Gastrocnemius medialis (tissue), 4 donors: ENCODE results near the gene NOL9. TPM values are rescaled to one million over a fixed set of nuclear protein-coding genes. Genes with fewer than 3 reads are reported as not detected.

Experiments
- ATAC-seq, 2 donors: fragments of 150-250 bp; one replicate each; pipeline ENCODE4 v1.9.1; 2016
- DNase-seq, 2 donors: peaks; one replicate each; pipeline ENCODE4 v3.0.0-alpha.2; 2019
- H3K27ac ChIP-seq, 4 donors: fragments of 200-600 bp; sonication (generic); 1 replicate in 1 of 4; 2 replicates in 3 of 4; pipeline ENCODE4 v1.5.1; 2016 to 2018; ENCODE audit warnings: mild to moderate bottlenecking in 2 of 4, moderate library complexity in 1 of 4
- H3K27me3 ChIP-seq, 3 donors: fragments of 200-600 bp; sonication (generic) in 2 of 3; 1 replicate in 1 of 3; 2 replicates in 2 of 3; pipeline versions ENCODE4 v1.5.1 to v1.6.0; 2016 to 2019; ENCODE audit warnings: mild to moderate bottlenecking in 1 of 3, moderate library complexity in 1 of 3
- H3K36me3 ChIP-seq, 2 donors: fragments of 200-600 bp; sonication (generic) in 1 of 2; one replicate each; pipeline ENCODE4 v1.5.1; 2017 to 2018
- H3K4me1 ChIP-seq, 2 donors: fragments of 200-600 bp; sonication (generic) in 1 of 2; one replicate each; pipeline ENCODE4 v1.5.1; 2016 to 2017; ENCODE audit warnings: mild to moderate bottlenecking in 2 of 2
- H3K4me3 ChIP-seq, 4 donors: fragments of 200-600 bp; sonication (generic) in 3 of 4; 1 replicate in 1 of 4; 2 replicates in 3 of 4; pipeline ENCODE4 v1.5.1; 2016 to 2019; ENCODE audit warnings: mild to moderate bottlenecking in 2 of 4
- H3K9me3 ChIP-seq, 3 donors: fragments of 200-600 bp; sonication (generic) in 2 of 3; 1 replicate in 1 of 3; 2 replicates in 2 of 3; pipeline ENCODE4 v1.5.1; 2016 to 2019
- CTCF ChIP-seq, 5 experiments: fragments of 450-650 bp in 3 of 5; fragments of 200-600 bp in 2 of 5; sonication (generic) in 2 of 5; IDR thresholded peaks in 4 of 5; conservative IDR thresholded peaks in 1 of 5; 1 replicate in 4 of 5; 2 replicates in 1 of 5; pipeline ENCODE4 v1.5.1; 2016 to 2019; ENCODE audit warnings: antibody characterized with exemption in 5 of 5, mild to moderate bottlenecking in 3 of 5, moderate library complexity in 3 of 5
- POLR2A ChIP-seq, 2 donors: fragments of 450-650 bp; IDR thresholded peaks; one replicate each; pipeline ENCODE4 v1.6.1; 2017; ENCODE audit warnings: antibody characterized with exemption in 2 of 2, mild to moderate bottlenecking in 2 of 2, moderate library complexity in 2 of 2
- in situ Hi-C, 4 donors: fragments of 200-750 bp; cut with MboI; loops; one replicate each; pipeline versions ENCODE4 v1.15.0 to v1.8.0; 2017; ENCODE audit warnings: low sequenced_read_pairs in 4 of 4
- intact Hi-C: fragments of 100-400 bp; cut with DNase I; formaldehyde crosslinking; loops from one replicate; pipeline ENCODE4 v1.15.1; 2023; ENCODE audit warnings: low total_unique reads
- total RNA-seq, 4 donors: library from RNA; depleted of rRNA; stranded (reverse); fragments of >200 nt; gene quantifications; one replicate each; pipeline versions ENCODE4 v1.1.0 to v1.2.3, GENCODE V29; 2016

The NOL9 gene
- total RNA-seq, 4 donors from 2014 or later, result 13.6 to 33.0 (median 21.9) TPM

GRCh38 chr1:6507037-6507428, 47.3 kb downstream of the NOL9 start:
- no peak overlapping the region for H3K27ac ChIP-seq

GRCh38 chr1:6506210-6507036, 47.9 kb downstream of the NOL9 start:
- peaks cover 11 to 14% of the 10 kb centered on the region in 2 donors for H3K4me1 ChIP-seq
- DNase-seq (no peak), ATAC-seq (no peak)

More at GRCh38 chr1:6507037-6507428, 47.3 kb downstream of the NOL9 start:
- ATAC-seq (peak in 1 of 2 donors; percentile 31), DNase-seq (no peak)
- intact Hi-C loops, result no loop called here
- Histone ChIP-seq H3K4me3 (no peak overlapping the region), H3K9me3 (no peaks in the 10 kb centered on the region), H3K27me3 (no peaks in the 10 kb centered on the region), H3K4me1 (peaks cover 5 to 8% of the 10 kb centered on the region in 2 donors), H3K36me3 (no peaks in the 10 kb centered on the region)
- TF ChIP-seq CTCF (IDR thresholded peaks at IDR 0.05 in 4 of 5, conservative IDR thresholded peaks at IDR 0.05 in 1 of 5) (no peak), POLR2A (IDR thresholded peaks at IDR 0.05) (no peak)
- in situ Hi-C loops, result no loop called here

GRCh38 chr1:6505367-6506209, 48.7 kb downstream of the NOL9 start:
- no peak overlapping the region for H3K4me3 ChIP-seq
- peaks cover 14 to 19% of the 10 kb centered on the region in 2 donors for H3K4me1 ChIP-seq
- H3K27ac ChIP-seq, result no peak overlapping the region
- no peaks in the 10 kb centered on the region for H3K27me3 ChIP-seq
- no peaks in the 10 kb centered on the region for H3K36me3 ChIP-seq
- no peak for DNase-seq
- no peaks in the 10 kb centered on the region for H3K9me3 ChIP-seq
- in situ Hi-C loops, result no loop called here
- intact Hi-C loops, result no loop called here
- TF ChIP-seq CTCF (IDR thresholded peaks at IDR 0.05 in 4 of 5, conservative IDR thresholded peaks at IDR 0.05 in 1 of 5) (no peak), POLR2A (IDR thresholded peaks at IDR 0.05) (no peak)
- no peak for ATAC-seq

More at GRCh38 chr1:6506210-6507036, 47.9 kb downstream of the NOL9 start:
- H3K4me3 ChIP-seq, result no peak overlapping the region
- H3K36me3 ChIP-seq, result no peaks in the 10 kb centered on the region
- intact Hi-C loops (no loop called here), in situ Hi-C loops (no loop called here)
- H3K9me3 ChIP-seq, result no peaks in the 10 kb centered on the region
- TF ChIP-seq CTCF (IDR thresholded peaks at IDR 0.05 in 4 of 5, conservative IDR thresholded peaks at IDR 0.05 in 1 of 5), result no peak
- no peaks in the 10 kb centered on the region for H3K27me3 ChIP-seq
- no peak overlapping the region for H3K27ac ChIP-seq

- H3K4me1 ChIP-seq, result peaks cover 14 to 19% of the 10 kb centered on the region in 2 donors
- no peak for DNase-seq
- H3K27ac ChIP-seq, result no peak overlapping the region
- no peak overlapping the region for H3K4me3 ChIP-seq
- in situ Hi-C loops, result no loop called here
- H3K36me3 ChIP-seq, result no peaks in the 10 kb centered on the region
- H3K27me3 ChIP-seq, result no peaks in the 10 kb centered on the region
- TF ChIP-seq POLR2A (IDR thresholded peaks at IDR 0.05) (no peak), CTCF (IDR thresholded peaks at IDR 0.05 in 4 of 5, conservative IDR thresholded peaks at IDR 0.05 in 1 of 5) (no peak)
- no peaks in the 10 kb centered on the region for H3K9me3 ChIP-seq
- no peak for ATAC-seq
- intact Hi-C loops, result no loop called here
Observed at GRCh38 chr1:6504887-6505286, 49.4 kb downstream of the NOL9 start.
